HG02852 (cell line): ENCODE measurements around the gene RHCG.
"Not testable (repeated sequence)": the region's sequence is repeated elsewhere in the genome, so short reads cannot be mapped to it uniquely, and the experiment has no call there.

Experiments
- ATAC-seq: cut with Tn5 transposase; IDR thresholded peaks from one replicate; pipeline ENCODE4 v1.9.1; 2021; ENCODE audit warnings: mild to moderate bottlenecking, moderate library complexity; ENCODE audit not compliant: unreplicated experiment

The RHCG gene

GRCh38 chr15:89479173-89479572 is 17.2 kb downstream of the RHCG start:
- no peak for ATAC-seq

GRCh38 chr15:89477411-89478242 is 18.8 kb downstream of the RHCG start:
- no peak for ATAC-seq

- no peak for ATAC-seq
These were observed 20.7 kb downstream of the RHCG start for GRCh38 chr15:89475661-89476060.

- ATAC-seq = no peak
These were observed 23.6 kb downstream of the RHCG start for GRCh38 chr15:89472785-89473256.

- ATAC-seq = no peak
These were observed 26.8 kb downstream of the RHCG start for GRCh38 chr15:89469426-89470096.

GRCh38 chr15:89468813-89469212 is 27.6 kb downstream of the RHCG start:
- ATAC-seq = not testable (repeated sequence)

- no peak for ATAC-seq
These were observed 33.3 kb downstream of the RHCG start for GRCh38 chr15:89463113-89463512.

GRCh38 chr15:89462198-89462912 is 34.0 kb downstream of the RHCG start:
- ATAC-seq = no peak

- no peak for ATAC-seq
These were observed 35.0 kb downstream of the RHCG start for GRCh38 chr15:89461386-89461785.

- ATAC-seq = no peak
These were observed 36.3 kb downstream of the RHCG start for GRCh38 chr15:89460048-89460447.

- ATAC-seq = no peak
These were observed 36.9 kb downstream of the RHCG start for GRCh38 chr15:89459271-89460038.

- no peak for ATAC-seq
These were observed 37.9 kb downstream of the RHCG start for GRCh38 chr15:89458440-89458839.

GRCh38 chr15:89457086-89457485 is 39.3 kb downstream of the RHCG start:
- no peak for ATAC-seq

- ATAC-seq = no peak
These were observed 40.8 kb downstream of the RHCG start for GRCh38 chr15:89455535-89455934.

GRCh38 chr15:89452330-89452836 is 44.0 kb downstream of the RHCG start:
- ATAC-seq = no peak

GRCh38 chr15:89451846-89452245 is 44.5 kb downstream of the RHCG start:
- ATAC-seq = no peak

- no peak for ATAC-seq
These were observed 46.0 kb downstream of the RHCG start for GRCh38 chr15:89450076-89451006.

- ATAC-seq = no peak
These were observed 47.6 kb downstream of the RHCG start for GRCh38 chr15:89448825-89449224.

- no peak for ATAC-seq
These were observed 48.7 kb downstream of the RHCG start for GRCh38 chr15:89447676-89448075.
